ENCODE data around the gene YARS1.
A peak's percentile ranks its signal among the peaks of the same experiment; 100 is the strongest.

Gene YARS1

GRCh38 chr1:32761936-32762335, 55.2 kb downstream of the YARS1 start:
- DNase-seq: no peak

DNA sequence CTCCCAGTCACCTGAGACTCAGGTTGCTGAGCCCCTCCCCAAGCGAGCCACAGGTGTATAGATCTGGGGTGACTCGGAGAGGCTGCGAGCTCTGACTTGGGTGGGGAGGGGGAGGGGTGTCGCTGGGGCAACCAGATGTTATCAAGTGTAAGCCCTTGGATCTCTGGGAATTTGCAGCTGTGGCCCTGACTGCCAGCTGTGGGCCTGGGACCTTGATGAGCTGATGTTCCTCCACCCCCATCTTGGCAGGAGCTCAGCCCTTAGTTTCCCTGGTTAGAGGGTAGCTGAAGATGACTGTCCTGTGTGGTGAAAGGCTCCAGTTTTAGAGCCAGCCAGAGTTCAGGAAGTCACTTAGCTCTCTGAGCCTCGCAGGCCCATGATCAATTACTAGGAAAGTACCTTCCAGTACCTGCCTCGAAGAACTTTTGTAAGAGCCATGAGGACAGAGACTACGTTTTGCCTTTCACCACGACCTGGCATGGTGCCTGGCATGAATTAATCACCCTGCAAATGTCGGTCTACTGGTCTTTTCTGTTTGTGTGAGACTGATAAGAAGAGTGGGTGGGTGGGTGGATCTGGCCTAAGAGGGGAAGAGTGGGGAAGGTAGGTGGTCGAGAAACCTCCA, 55.8 kb downstream of the YARS1 start:
- DNase-seq: no peak

GRCh38 chr1:32759997-32760623, 57.0 kb downstream of the YARS1 start:
- no peak for DNase-seq

- no peak for DNase-seq
Measured at GRCh38 chr1:32759521-32759981, 57.6 kb downstream of the YARS1 start.

DNA sequence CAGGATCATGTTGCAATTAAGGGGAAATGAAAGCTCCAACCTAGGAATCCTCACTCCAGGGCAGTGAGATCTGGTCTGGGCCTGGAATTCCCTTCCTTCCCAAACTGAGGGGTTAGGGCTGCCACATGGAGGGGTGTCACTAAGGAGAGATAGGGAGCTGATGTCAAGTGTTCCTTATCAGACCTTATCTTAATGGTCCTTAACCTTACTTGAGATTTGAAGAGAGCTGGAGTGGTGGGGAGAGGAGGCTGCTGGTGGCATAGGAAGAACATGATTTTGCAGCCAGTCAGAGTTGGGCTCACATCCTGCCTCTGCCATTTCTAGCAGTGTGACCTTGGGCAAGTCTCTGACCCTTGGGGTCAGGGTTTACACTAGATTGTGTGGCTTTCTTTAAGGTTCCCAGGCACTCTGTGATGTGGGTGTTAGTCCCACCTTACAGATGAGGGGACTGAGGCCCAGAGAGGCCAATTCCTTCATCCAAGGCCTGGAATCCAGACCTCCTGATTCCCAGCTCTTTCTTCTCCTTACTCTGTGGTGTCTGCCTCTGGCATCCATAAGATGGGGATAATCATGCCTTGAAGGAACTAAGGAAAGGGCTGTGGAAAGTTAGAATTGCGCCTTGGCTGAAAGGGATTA, 58.2 kb downstream of the YARS1 start:
- no peak for DNase-seq

DNA sequence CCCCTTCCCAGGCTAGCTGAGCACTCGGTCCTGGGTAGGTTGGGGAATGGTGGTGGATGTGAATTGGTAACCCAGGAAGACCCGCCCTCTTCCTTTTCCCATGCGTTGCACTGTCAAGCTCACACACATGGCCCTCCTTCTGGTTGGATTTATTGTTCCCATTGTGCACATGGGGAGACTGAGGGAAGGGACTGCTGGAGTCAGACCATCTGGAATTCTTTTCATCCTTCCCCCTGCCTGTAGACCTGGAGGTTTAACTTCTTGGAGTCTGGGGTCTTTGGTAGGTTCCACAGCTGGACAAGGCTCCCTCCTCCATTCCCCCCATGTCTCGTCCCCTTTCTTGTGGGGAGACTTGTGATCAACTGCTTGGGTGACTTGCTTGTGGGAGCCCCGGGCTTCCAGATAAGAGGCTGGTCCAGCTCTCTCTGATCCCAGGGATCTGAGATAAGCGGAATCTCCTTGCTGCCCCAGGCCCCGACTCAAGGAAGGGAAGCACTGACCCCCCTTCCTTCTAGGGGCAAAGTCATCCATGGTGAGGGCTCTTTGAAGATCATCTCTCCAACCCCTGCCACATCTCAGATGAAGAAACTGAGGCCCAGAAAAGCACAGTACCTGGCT, 58.9 kb downstream of the YARS1 start:
- no peak for DNase-seq

- DNase-seq: no peak
Measured at GRCh38 chr1:32757213-32757895, 59.8 kb downstream of the YARS1 start.

- no peak for DNase-seq
Measured at GRCh38 chr1:32755810-32756159, 61.4 kb downstream of the YARS1 start.

- DNase-seq: no peak
Measured at GRCh38 chr1:32755098-32755809, 61.9 kb downstream of the YARS1 start.

- DNase-seq: no peak
Measured at GRCh38 chr1:32754317-32755097, 62.7 kb downstream of the YARS1 start.

DNA sequence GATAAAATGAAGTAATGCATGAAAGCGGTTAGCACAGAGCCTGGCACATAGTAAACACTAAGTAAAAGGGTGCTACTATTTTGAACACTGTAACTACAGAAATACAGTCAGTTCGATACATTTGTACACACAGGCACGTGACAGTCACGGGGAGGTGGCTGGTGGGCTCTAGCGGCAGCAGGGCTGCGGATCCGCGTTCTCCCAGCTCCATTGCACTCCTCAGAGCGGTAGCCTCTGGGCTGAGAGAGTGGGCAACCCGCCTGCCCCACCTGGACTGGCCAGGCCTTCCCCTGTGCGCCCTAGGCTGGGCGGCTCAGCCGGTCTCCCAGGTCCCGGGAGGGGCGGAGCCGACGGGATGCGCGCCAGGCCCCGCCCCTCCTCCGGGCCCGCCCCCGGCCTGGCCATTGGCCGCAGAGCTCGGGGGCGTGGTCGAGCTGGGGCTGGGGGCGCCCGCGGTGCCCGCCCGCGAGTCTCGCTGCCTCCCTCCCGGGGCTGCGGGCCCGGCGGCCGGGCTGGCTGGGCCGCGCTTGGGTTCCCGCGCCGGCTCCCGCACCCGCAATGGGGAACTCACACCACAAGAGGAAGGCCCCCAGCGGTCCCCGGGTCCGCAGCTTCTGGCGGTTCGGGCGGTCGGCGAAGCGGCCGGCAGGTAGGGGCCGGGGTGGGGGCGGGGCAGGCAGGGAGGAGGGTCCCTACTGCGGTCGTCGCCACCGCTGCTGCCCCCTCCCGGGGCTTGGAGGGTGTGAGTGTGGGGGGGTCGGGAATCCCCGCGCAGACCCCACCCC, 63.4 kb downstream of the YARS1 start:
- DNase-seq: peak; percentile 76

DNA sequence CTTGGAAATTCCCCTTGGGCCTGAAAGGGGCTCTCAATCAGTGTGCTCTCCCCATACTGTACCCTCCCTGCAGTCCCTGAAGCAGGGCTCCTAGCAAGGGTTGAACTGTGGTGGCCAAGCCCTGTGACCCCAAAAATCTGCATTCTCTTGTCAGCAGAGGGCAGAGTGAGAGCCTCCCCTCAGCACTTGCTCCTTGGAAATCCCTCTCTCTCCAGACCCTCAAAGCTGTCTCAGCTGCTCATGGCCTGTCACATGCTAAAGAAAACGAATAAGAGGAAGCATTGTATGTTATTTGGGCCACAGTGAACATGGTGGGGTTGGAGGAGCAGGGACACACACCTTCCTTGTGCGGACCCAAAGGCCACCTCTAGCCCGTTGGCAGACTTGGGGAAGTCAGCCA, 67.4 kb downstream of the YARS1 start:
- DNase-seq: no peak

- no peak for DNase-seq
Measured at GRCh38 chr1:32749332-32749731, 67.8 kb downstream of the YARS1 start.

DNA sequence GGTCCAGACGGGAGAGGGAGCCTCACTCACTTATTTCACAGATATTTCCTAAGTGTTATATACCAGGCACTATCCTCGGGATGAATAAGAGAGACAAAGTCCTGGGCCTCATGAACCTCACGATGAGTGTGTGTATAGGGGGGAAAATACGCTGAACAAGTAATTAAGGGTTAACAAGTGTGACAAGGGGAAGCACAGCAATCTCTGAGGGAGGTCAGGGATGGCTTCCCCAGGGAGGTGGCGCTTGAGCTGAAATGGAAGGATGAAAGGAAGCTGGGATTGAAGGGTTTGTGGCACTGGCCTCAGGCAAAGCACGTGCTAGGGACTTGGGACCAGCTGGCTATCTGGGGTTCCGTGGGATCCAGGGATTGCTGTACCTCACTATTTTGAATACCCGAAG, 68.2 kb downstream of the YARS1 start:
- DNase-seq: no peak

DNA sequence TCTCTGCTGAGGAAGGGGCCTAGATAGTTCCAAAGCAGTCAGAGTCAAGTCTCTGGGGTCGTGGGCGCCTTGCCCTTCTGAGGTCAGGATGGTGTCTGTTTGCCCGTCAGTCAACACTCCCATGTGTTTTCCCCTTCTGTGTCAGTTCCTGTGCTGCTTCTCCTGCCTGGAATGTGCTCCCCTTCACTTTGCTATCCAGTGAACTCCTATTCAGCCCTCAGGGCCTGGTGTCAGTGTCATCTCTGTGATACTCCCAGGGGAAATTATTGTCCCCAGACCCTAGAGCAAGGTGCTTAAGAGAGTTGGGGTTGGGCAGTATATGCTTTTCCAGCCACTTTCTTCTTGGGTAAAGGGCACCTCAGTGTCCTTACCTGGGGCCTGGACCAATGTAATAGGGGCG, 68.8 kb downstream of the YARS1 start:
- DNase-seq: no peak

- no peak for DNase-seq
Measured at GRCh38 chr1:32746130-32746529, 71.0 kb downstream of the YARS1 start.

DNA sequence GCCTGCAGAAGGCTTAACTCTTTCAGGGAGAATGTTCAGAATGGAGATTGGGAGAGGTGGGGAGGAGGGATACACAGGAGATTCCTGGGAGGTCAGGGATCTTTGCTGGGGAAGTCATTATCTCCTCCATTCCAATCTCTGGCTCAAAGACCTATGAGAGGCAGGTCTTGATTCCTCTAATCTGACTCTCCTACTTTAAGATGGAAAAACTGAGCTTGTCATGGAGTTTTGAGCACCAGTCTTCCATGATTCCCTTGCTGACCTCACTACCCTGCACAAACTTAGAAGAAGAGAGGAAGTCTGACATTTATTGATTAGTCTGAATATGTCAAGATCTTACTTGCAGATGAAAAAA, 73.1 kb downstream of the YARS1 start:
- DNase-seq: no peak

DNA sequence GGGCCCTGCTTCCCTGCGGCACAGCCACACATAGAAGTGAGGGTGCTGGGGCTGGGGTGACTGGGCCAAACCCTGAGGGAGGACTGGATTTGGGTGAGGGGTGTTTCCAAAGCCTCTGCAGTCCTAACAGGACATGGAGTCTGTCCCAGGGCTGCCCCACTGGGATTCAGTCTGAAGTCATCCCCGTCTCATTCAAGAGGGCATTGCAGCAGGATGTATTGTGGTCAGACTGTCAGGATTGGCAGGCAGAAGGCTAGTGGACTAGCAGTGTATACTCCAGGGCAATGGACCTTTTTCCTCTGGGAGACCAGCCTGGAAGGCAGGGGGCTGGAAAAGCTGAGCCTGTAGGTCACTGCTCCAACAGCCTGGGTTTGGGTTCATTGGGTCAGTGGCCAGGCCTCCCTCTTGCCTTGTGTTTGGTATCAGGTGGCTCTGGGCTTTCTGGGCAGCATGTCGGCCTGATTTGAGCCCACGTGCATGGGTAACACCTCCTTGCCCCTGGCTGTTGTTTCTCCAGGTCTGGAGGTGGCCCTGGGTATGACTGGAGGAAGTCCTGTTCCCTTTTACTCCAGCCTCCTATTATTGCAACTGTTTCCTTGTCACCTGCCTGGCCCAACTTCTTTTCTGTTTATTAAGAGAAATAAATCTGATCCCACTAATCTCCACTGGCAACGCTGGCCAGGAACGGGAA, 73.6 kb downstream of the YARS1 start:
- DNase-seq: no peak

GRCh38 chr1:32742956-32743355, 74.2 kb downstream of the YARS1 start:
- no peak for DNase-seq

- no peak for DNase-seq
Measured at GRCh38 chr1:32742199-32742947, 74.8 kb downstream of the YARS1 start.

All from CD4-positive, alpha-beta T cell treated with Interleukin-12 subunit alpha and Interleukin-12 subunit beta, for 1 hour (primary cell).